HT1080 (cell line): ENCODE measurements around the gene HOGA1. TPM values are rescaled to one million over a fixed set of nuclear protein-coding genes. Genes with fewer than 3 reads are reported as not detected.
"Not testable (repeated sequence)": the region's sequence is repeated elsewhere in the genome, so short reads cannot be mapped to it uniquely, and the experiment has no call there.

ENCODE experiments used
- DNase-seq: peaks from one replicate; pipeline ENCODE4 v3.0.0-alpha.2; 2015; ENCODE audit warnings: low read depth
- total RNA-seq: library from RNA; depleted of rRNA; stranded (reverse); fragments of >200 nt; shearing (Covaris generic); gene quantifications from 2 replicates; pipeline ENCODE4 v1.2.3, GENCODE V29; 2014

Gene HOGA1
- total RNA-seq, 1 experiment from 2014 or later, result 0.53 TPM

DNA sequence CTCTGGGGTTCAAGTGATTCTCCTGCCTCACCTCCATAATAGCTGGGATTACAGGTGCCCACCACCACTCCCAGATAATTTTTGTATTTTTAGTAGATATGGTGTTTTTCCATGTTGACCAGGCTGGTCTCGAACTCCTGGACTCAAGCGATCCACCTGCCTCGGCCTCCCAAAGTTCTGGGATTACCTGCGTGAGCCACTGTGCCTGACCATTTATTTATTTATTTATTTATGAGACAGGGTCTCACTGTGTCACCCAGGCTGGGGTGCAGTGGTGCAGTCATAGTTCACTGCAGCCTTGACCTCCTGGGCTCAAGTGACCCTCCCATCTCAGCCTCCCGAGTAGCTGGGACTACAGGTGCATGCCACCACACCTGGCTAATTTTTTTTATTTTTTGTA, 29.9 kb upstream of the HOGA1 start:
- not testable (repeated sequence) for DNase-seq

DNA sequence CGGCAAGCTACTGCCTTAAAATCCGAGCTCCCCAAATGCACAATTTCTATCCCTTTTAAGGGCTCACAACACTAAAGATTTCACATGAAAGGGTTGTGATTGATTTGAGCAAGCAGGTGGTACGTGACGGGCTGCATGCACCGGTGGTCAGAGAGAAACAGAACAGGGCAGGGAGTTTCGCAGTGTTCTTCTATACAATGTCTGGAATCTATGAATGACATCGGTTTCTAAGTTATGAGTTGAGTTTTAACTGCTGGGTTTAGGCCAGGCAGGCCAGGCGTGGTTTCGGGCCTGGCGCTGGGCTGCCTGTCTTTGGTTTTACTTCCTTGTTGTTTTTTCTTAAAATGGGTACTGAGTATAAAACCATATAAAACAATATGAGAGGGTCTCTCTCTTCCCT, 28.6 kb upstream of the HOGA1 start:
- DNase-seq, result not testable (repeated sequence)

GRCh38 chr10:97560731-97561381, 23.3 kb upstream of the HOGA1 start:
- not testable (repeated sequence) for DNase-seq

- not testable (repeated sequence) for DNase-seq
These were observed 22.7 kb upstream of the HOGA1 start for GRCh38 chr10:97561386-97562077.

DNA sequence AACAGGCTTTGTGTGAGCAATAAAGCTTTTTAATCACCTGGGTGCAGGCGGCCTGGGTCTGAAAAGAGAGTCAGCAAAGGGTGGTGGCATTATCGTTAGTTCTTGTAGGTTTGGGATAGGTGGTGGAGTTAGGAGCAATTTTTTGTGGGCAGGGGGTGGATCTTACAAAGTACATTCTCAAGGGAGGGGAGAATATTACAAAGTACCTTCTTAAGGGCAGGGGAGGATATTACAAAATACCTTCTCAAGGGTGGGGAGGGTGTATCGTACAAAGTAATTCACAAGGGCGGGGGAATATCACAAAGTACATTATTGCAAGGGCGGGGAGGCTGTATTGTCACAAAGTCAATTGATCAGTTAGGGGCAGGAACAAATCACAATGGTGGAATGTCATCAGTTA, 21.9 kb upstream of the HOGA1 start:
- not testable (repeated sequence) for DNase-seq

- no peak for DNase-seq
These were observed 20.9 kb upstream of the HOGA1 start for GRCh38 chr10:97563337-97563736.

- DNase-seq, result peak; percentile 39
These were observed 19.4 kb upstream of the HOGA1 start for GRCh38 chr10:97564776-97565175.

DNA sequence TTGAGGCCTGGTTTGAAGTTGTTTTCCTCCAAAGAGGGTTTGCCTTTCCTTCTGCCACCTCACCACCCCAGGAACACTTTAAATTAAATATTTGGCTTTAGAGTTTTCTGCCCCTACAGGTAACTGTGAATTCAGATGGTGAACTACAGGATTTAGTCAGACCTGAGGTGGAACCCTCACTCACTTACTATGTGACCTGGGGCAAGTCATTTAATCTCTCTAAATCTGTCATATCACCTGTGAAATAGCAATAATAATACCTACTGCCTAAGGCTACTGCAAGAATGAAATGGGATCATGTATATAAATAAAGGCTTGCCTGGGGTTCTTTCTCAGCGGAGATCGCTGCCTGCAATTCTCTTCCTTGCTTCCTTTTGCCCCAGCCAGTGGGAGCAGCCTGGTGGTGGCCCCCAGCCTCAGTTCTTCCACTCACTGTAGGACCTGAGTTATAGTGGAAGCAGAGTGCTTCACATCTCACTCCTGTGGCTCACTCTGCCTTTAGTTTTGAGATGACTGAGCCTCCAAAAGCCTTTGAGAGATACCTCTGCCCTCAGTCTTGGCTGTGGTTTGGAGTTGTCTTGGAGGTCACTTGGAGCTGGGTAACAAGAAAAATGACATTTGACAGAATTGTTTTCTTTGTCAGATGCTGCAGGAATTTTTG, 17.7 kb upstream of the HOGA1 start:
- DNase-seq, result no peak

- no peak for DNase-seq
These were observed 16.3 kb upstream of the HOGA1 start for GRCh38 chr10:97567891-97568290.

DNA sequence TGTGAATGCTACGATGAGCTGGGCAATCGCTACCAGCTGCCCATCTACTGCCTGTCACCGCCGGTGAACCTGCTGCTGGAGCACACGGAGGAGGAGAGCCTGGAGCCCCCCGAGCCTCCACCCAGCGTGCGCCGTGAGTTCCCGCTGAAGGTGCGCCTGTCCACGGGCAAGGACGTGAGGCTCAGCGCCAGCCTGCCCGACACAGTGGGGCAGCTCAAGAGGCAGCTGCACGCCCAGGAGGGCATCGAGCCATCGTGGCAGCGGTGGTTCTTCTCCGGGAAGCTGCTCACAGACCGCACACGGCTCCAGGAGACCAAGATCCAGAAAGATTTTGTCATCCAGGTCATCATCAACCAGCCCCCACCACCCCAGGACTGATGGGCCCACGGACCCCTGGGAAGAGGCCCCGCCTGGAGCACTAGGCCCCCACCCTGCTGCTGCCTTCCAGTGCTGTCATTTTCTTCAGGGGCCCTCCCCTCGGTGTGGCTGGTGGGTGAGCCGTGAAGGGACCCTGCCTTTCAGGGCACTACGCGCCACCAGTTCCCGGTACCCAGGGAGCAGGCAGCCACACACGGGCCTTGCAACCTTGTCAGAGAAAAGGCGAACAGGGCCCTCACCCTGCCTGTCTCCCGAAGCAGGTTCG, 13.9 kb upstream of the HOGA1 start:
- no peak for DNase-seq

DNA sequence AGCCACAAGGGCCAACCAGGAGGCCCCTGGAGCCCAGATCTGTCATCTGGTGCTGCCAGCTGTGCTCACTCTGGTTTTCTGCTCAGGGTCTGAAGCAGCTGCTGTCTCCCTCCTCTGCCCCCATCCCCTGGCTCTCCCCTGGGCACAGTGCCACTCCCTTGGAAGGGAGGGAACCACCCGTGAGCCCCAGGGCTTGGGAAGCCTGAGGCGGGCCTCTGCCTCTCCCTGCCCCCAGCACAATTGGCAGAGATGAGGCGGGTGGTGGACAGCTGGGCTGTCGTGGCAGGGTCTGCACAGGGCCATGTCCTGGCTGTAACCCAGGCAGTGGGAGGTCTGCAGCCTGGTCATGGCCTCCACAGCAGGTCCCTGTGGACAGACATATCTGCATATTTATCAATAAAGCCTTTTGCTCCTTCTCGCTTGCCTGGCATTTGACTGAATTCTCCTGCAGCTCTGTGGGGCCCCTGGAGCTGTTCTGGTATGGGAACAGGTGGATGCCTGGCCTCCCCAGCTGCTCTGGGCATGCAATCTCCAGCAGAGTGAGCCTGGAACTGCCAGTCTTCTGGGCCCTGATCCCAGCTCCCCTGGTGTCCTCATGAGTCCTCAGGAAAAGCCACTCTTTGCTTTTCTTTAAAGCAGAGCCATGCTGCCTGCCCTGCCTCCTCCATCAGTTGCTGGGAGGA, 13.3 kb upstream of the HOGA1 start:
- no peak for DNase-seq

DNA sequence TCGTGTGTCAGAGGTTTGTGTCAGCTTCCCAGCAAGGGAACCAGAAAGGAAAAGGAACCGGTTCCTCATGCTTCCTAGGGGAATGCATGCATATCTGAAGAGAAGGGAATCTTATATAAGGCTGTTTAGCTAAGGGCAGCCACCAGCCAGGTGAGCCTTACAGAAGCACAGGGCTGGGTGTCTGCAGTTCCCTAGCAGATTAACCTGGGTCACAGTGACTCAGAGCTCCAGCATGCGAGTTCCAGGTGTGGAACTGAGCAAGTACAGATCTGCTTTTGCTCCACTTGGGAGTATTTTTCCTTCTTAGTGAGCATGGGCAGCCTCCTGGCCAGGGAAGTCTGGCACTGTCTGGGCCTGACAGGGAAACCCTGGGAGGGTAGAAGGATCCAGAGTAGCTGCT, 12.6 kb upstream of the HOGA1 start:
- no peak for DNase-seq

DNA sequence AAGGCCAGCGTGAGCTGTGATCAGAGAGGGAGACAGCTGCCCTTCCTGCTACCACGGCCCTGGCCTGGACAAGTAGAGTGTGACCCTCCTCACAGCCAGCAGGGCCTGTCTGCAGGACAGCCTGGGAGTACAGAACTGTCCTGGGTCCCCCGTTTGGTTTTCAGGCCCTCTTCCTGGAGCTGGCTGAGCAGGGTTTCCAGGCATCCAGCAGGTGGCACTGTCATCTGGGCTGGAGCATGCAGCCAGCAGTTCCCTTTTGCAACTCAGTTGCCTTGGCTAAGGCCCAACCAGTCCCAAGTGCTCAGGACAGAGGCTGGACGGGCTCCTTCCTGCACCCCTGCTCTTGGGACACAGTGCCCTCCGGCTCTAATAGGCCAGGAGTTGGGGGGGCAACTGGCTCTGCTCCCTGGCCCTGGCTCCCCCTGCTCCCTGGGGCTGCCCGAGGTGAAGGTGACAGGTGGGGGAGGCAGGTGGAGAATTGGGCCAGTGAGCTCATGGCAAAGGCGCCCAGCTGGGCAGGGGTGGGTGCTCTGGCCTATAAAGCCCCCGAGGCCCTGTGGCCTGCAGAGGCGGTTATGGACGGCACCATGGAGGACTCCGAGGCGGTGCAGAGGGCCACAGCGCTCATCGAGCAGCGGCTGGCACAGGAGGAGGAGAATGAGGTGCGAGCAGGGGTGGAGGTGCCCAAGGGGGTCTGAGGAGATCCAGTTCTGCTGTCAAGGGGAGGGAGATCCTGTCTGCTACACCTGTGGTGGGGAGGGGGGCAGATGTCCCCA, 11.8 kb upstream of the HOGA1 start, which contains the start of gene ANKRD2:
Gene ANKRD2, plus strand, starts transcription at position 566 of the 776 bp plus-strand sequence. Its CDS starts 10 bp downstream, at position 576.
- peak; percentile 63 for DNase-seq

DNA sequence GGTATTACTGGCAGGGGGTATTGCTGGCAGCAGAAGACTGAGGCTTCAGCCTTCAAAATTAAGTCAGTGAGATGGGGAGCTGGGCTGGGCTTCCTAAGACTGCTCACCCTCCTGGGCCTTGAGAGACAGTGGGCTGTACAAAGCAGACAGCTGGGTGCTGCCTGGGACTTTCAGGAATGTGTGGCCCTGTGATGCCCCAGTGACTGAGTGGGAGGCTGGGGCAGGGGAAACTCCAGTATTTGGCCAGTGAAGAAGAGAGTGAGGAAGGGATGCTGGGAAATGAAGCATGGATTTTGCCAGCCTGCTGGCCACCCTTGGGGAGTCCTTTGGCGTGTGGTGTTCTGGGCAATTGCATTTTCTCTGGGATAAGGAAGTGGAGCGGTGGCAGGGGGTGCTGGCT, 11.2 kb upstream of the HOGA1 start:
- no peak for DNase-seq

DNA sequence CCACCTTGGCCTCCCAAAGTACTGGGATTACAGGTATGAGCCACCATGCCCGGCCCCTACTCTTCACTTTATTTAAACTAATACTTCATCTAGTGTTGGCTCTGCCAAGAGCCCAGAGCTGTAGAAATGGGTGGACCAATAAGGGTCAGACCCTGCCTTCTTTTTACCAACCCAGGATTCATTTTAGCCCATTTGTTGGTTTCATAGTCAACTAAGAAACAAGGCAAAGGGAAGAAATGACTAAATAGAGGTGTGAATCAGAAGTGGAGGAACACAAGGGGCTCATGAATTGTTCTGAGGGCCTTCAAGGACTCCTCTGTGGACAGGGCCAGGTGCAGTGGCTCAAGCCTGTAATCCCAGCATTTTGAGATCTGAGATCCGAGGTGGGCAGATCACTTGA, 10.5 kb upstream of the HOGA1 start:
- no peak for DNase-seq

DNA sequence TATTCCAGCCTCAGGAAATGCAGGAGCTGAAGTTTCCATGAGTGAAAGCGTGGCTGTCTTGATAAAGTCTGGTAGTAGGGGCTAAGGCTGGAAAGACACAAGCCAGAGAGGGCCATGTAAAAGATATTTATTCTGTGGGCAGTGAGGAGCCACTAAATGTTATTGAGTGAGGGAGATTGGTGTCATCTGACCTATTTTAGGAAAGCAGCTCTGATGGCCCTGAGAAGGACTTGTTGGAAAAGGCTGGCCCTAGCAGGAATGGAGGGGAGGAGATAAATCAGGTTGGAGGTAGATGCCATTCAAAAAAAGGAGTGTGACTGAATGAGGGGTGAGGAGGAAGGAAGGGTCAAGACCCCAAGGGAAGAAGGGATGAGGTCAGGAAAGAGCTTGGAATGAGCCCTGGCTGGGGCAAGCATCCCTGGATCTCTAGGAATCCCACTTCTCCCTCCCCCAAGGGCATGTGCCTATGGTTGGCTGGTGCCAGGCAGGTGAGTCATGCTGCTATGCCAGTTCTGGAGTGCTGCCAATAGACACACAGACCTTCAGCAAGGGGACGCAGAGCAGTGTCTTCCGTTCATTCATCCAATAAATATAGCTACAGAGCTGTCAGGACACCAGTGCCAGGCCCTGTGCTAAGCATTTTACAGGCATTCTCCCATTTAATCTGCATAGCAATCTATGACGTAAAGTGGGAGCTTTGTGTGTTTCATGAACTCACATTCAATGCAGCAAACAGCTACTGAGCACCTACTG, 9.6 kb upstream of the HOGA1 start:
- peak; percentile 97 for DNase-seq

DNA sequence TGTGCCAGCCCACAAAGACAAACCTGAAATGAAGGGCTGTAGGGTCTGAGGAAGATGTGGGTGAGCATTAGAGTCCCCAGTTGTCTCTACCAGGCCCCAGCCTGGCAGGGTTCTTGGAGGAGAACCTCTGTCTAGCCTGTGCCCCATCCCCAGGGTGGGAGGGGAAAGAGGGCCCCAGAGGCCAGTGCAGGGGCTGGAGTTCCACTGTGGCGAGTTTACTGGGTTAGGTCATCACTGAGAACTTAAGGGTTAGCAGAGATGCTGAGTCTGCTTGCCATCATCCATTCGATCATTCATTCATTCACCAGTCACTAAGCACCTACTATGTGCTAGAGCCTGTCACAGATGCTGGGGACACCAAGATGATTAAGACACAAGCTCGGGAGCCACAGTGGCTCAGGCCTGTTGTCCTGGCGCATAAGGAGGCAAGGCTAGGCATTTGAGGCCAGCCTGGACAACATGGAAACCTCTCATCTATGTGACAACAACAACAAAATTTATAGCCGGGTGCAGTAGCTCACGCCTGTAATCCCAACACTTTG, 9.0 kb upstream of the HOGA1 start:
- no peak for DNase-seq

DNA sequence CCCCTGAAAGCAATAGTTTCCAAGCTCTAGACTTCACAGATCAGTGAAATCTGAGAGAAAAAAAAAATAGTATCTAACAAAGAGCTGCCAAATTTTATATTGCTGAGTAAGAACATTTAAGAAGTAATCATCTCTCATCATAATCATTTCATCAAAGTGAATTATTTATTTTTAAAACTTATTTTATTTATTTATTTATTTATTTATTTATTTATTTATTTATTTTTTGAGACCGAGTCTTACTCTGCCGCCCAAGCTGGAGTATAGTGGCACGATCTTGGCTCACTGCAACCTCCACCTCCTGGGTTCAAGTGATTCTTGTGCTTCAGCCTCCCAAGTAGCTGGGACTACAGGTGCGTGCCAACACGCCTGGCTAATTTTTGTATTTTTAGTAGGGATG, 7.7 kb upstream of the HOGA1 start:
- not testable (repeated sequence) for DNase-seq

DNA sequence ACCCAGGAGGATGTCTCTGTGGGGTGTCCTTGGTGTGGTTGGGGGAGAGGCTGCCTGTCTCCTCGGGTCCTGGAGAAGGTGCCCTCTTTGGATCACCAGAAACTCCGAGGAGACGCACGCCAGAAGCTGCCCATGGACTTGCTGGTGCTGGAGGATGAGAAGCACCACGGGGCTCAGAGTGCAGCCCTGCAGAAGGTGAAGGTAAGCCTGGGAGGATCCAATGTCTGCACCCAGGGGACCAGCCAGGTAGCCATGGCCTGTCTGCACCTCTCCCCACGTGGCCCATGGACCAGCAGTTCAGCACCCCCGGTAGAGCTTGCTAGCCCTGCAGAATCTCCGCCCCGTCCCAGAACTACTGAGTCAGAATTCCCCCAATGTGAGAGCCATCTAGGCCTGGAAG, 6.5 kb upstream of the HOGA1 start:
- no peak for DNase-seq
